Adrenal gland (tissue), 19 donors: Measurements from ENCODE around the gene CLDN10. TPM values are rescaled to one million over a fixed set of nuclear protein-coding genes. Genes with fewer than 3 reads are reported as not detected.
A peak's percentile ranks its signal among the peaks of the same experiment; 100 is the strongest.

Source experiments
- DNase-seq, 7 donors: peaks; one replicate each; pipeline ENCODE4 v3.0.0-alpha.2; 2019 to 2020
- H3K27ac ChIP-seq, 5 donors: fragments of 200-600 bp; sonication (generic) in 4 of 5; 1 replicate in 3 of 5; 2 replicates in 2 of 5; pipeline versions ENCODE4 v1.5.1 to v1.8.0; 2016 to 2020; ENCODE audit warnings: mild to moderate bottlenecking in 1 of 5
- H3K27me3 ChIP-seq: fragments of 200-600 bp; 2 replicates; pipeline ENCODE4 v1.8.0; 2021
- H3K36me3 ChIP-seq, 2 donors: fragments of 200-600 bp; replicated peaks in 1 of 2; 1 replicate in 1 of 2; 2 replicates in 1 of 2; pipeline versions ENCODE4 v1.5.1 to v1.8.0; 2018 to 2022
- H3K4me1 ChIP-seq, 2 donors: fragments of 200-600 bp; replicated peaks in 1 of 2; 1 replicate in 1 of 2; 2 replicates in 1 of 2; pipeline versions ENCODE4 v1.5.1 to v1.8.0; 2018 to 2021
- H3K4me3 ChIP-seq, 4 donors: fragments of 200-600 bp; sonication (generic) in 3 of 4; one replicate each; pipeline ENCODE4 v1.5.1; 2016 to 2018
- H3K9me3 ChIP-seq, 3 donors: fragments of 200-600 bp; sonication (generic) in 1 of 3; replicated peaks in 1 of 3; 1 replicate in 2 of 3; 2 replicates in 1 of 3; pipeline versions ENCODE4 v1.5.1 to v1.8.0; 2016 to 2021
- CTCF ChIP-seq, 6 experiments: fragments of 450-650 bp in 4 of 6; fragments of 200-600 bp in 2 of 6; sonication (generic) in 1 of 6; IDR thresholded peaks; 1 replicate in 5 of 6; 2 replicates in 1 of 6; pipeline versions ENCODE4 v1.5.1 to v1.8.0; 2016 to 2021; ENCODE audit warnings: antibody characterized with exemption in 6 of 6, mild to moderate bottlenecking in 2 of 6, moderate library complexity in 1 of 6
- POLR2A ChIP-seq, 2 donors: fragments of 450-650 bp; IDR thresholded peaks; one replicate each; pipeline ENCODE4 v1.6.1; 2017; ENCODE audit warnings: antibody characterized with exemption in 2 of 2, mild to moderate bottlenecking in 2 of 2, moderate library complexity in 1 of 2
- WGBS, 4 donors: extraction: QIAGEN DNeasy Blood & Tissue Kit in 2 of 4; methylation state at CpG; one replicate each; pipeline versions ENCODE4 v1.1.5 to v1.1.7; 2013 to 2017; 5-methylcytosine and 5-hydroxymethylcytosine counted together
- intact Hi-C, 2 donors: fragments of 100-400 bp; cut with DNase I; formaldehyde crosslinking; loops; one replicate each; pipeline versions ENCODE4 v1.14.1 to v1.15.0; 2022 to 2023
- long read RNA-seq, 10 donors: library from polyadenylated mRNA in 3 of 10; unstranded in 2 of 10; stranded (forward) in 1 of 10; transcript quantifications; one replicate each; pipeline ENCODE4 v2.0.0 and lab custom pipeline, GENCODE V29; 2021 to 2026
- polyA plus RNA-seq, 3 donors: library from polyadenylated mRNA; stranded (reverse); fragments of 200-250 nt in 2 of 3; fragments of 350-450 nt in 1 of 3; fragmentation: Illumina TruSeq in 1 of 3; extraction: RNeasy Lipid Tissue Mini Kit (QIAGEN cat#74804) in 1 of 3; gene quantifications; one replicate each; pipeline ENCODE4 v1.2.3, GENCODE V29; 2013 to 2014
- total RNA-seq, 9 donors: library from RNA; depleted of rRNA in 4 of 9; stranded (reverse); fragments of >200 nt in 4 of 9; fragments of 120-200 nt in 1 of 9; fragmentation: NEBNext Ultra II Directional in 1 of 9; extraction: Animal tissue kit (Norgen Biotek cat#: 25700) in 1 of 9; gene quantifications; one replicate each; pipeline versions ENCODE4 v1.1.0 to v1.2.4, GENCODE V29; 2013 to 2023
- donor health status: healthy with polysubstance abuse.
- donor health status: Bipolar disorder and iron deficiency.
- donor health status: DM: yes; HTN: yes; CAD: no.
- donor health status: DM: no; HTN: no; CAD: no.
- donor health status: DM: no; HTN: no; CAD: no.
- donor health status: DM: yes; HTN: yes; CAD: no.

Gene CLDN10
- total RNA-seq (under 1 TPM in 2 of 9 donors, not detected in 7; 0.23 to 0.28 TPM), polyA plus RNA-seq (under 1 TPM in 1 of 3 donors, not detected in 2; 0.54 TPM)
- long read RNA-seq, donor 1: 0 reads
- long read RNA-seq, donor 2: 0 reads
- long read RNA-seq, donor 3: 0 reads
- long read RNA-seq, donor 4: 0 reads
- long read RNA-seq, donor 5: 0 reads
- long read RNA-seq, donor 6: 0 reads
- long read RNA-seq, donor 7: 0 reads
- long read RNA-seq, donor 8: 0 reads
- long read RNA-seq, donor 9: 0 reads
- long read RNA-seq, donor 10: 0 reads

DNA sequence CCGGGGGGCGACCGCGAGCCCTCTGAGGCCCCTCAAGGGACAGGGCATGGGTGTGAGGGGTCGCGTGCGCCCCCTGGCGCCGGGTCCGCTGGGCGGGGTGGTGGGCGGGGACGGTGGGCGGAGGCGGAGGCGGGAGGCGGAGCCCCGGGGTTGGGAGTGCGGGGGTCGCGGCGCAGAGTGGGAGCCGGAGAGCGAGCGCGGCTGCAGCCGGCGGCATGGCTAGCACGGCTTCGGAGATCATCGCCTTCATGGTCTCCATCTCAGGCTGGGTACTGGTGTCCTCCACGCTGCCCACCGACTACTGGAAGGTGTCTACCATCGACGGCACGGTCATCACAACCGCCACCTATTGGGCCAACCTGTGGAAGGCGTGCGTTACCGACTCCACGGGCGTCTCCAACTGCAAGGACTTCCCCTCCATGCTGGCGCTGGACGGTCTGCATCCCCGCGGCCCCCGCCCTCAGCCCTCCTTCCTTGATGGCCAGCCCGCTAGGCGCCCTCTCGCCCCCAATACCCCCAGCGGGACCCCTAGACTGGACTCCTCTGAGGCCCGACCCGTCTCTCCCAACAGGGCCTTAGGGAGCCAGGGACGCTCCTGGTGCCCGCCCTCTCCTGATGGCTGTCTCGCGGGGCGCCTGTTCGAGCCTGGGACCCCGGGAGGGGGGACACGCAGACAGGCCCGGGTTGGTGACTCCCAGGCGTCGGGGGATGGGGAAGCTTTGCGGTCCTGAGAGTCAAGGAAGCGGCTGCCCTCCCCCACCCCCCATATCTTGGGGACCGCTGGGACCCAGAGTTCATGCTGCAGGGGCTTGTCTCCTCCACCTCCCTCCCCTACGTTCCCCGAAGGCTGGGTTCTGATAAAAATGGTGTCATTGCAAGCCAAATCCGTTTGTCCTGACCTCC is at the start of gene CLDN10:
CLDN10 (plus strand) TSS at position 182 of the 903 bp plus-strand sequence; CDS start at position 216, 34 bp downstream.
- 0 to 5% (median 3%) methylated on average over 16 to 70 of the region's 70 CpGs for WGBS, 4 donors
- intact Hi-C loops: no loop called here
- no peaks in the 10 kb centered on the region for H3K4me1 ChIP-seq
- H3K9me3 ChIP-seq: no peaks in the 10 kb centered on the region
- H3K4me3 ChIP-seq: peak within 1 kb of the TSS in 1 of 4 donors; percentile 30
- DNase-seq: no peak
- H3K27me3 ChIP-seq: peaks cover 51% of the 10 kb centered on the region
- TF ChIP-seq CTCF (IDR thresholded peaks at IDR 0.05) (no peak), POLR2A (IDR thresholded peaks at IDR 0.05) (no peak)
- no peaks in the 10 kb centered on the region for H3K36me3 ChIP-seq
- H3K27ac ChIP-seq: no peak within 1 kb of the TSS

- H3K27me3 ChIP-seq: no peaks in the 10 kb centered on the region
- no peak overlapping the region for H3K27ac ChIP-seq
- no peaks in the 10 kb centered on the region for H3K4me1 ChIP-seq
- H3K9me3 ChIP-seq: no peaks in the 10 kb centered on the region
- 60 to 79% (median 67%) methylated on average over 1 of the region's 1 CpG for WGBS, 4 donors
- H3K36me3 ChIP-seq: no peaks in the 10 kb centered on the region
- intact Hi-C loops: no loop called here
- TF ChIP-seq POLR2A (IDR thresholded peaks at IDR 0.05) (no peak), CTCF (IDR thresholded peaks at IDR 0.05) (no peak)
- DNase-seq: no peak
- H3K4me3 ChIP-seq: no peak overlapping the region
Observed at GRCh38 chr13:95503662-95504061, 48.9 kb upstream of the CLDN10 start.

GRCh38 chr13:95505265-95505664 is 47.3 kb upstream of the CLDN10 start:
- no peaks in the 10 kb centered on the region for H3K36me3 ChIP-seq
- intact Hi-C loops: no loop called here
- 50 to 74% (median 61%) methylated on average over 3 of the region's 3 CpGs for WGBS, 4 donors
- H3K27me3 ChIP-seq: no peaks in the 10 kb centered on the region
- H3K4me3 ChIP-seq: no peak overlapping the region
- no peak overlapping the region for H3K27ac ChIP-seq
- no peak for DNase-seq
- TF ChIP-seq POLR2A (IDR thresholded peaks at IDR 0.05): no peak
- no peak for TF ChIP-seq CTCF (IDR thresholded peaks at IDR 0.05)
- H3K9me3 ChIP-seq: no peaks in the 10 kb centered on the region
- H3K4me1 ChIP-seq: no peaks in the 10 kb centered on the region

DNA sequence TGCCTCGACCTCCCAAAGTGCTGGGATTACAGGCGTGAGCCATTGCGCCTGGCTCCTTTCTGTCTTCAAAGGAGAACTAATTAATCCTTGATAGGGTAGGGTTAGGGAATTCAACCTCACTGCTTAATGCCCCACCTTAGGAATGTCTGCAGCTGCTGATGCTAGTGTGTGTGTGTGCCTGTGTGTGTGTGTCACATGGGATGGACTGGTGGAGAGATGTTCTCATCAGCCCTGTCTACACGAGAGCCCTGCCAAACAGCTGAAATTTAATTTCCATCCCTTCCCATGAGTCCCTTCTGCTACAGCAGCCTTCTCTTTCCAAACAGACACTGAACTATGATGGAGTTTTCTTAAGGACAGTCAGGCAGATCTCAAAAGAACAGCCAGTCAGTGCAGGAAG is 46.5 kb upstream of the CLDN10 start:
- Histone ChIP-seq H3K27me3 (no peaks in the 10 kb centered on the region), H3K4me1 (no peaks in the 10 kb centered on the region), H3K27ac (no peak overlapping the region), H3K4me3 (no peak overlapping the region), H3K36me3 (no peaks in the 10 kb centered on the region), H3K9me3 (no peaks in the 10 kb centered on the region)
- intact Hi-C loops: no loop called here
- TF ChIP-seq CTCF (IDR thresholded peaks at IDR 0.05) (no peak), POLR2A (IDR thresholded peaks at IDR 0.05) (no peak)
- 59 to 78% (median 72%) methylated on average over 1 to 4 of the region's 4 CpGs for WGBS, 4 donors
- no peak for DNase-seq
